Sigmoid colon (tissue), 4 donors: ENCODE data around the gene FOXRED2.

ENCODE experiments used
- POLR2A ChIP-seq, 2 donors: fragments of 450-650 bp; IDR thresholded peaks; one replicate each; pipeline ENCODE4 v1.6.1; 2016; ENCODE audit warnings: antibody characterized with exemption in 2 of 2, mild to moderate bottlenecking in 2 of 2, moderate library complexity in 2 of 2
- POLR2AphosphoS5 ChIP-seq, 4 donors: sonication (generic); formaldehyde crosslinking; IDR thresholded peaks; one replicate each; pipeline ENCODE4 v1.6.1; 2017; ENCODE audit warnings: antibody characterized with exemption in 4 of 4
- TF ChIP-seq, protein P1 (sequence below), 4 experiments: fragments of 450-650 bp in 3 of 4; fragments of 200-600 bp in 1 of 4; IDR thresholded peaks; one replicate each; pipeline ENCODE4 v1.5.1; 2016 to 2019; ENCODE audit warnings: antibody characterized with exemption in 4 of 4, mild to moderate bottlenecking in 3 of 4, moderate library complexity in 2 of 4

DNA sequence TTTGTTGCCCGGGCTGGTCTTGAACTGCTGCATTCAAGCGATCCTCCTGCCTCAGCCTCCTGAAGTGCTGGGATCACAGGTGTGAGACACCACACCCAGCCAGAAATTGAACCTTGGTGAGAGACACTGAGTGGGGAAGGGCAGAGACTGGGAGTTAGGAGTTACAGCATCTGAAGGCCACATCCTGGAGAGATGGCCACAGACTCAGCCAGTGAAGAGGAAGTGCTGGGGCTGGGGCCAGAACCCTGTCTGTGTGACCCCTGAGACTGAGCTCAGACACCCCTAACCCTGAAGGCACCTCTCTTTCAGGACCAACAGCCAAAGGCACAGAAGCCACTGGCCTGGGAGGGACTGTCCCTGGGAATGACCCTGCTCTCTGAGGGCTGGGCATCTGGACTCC, 59.2 kb downstream of the FOXRED2 start:
- TF ChIP-seq, protein P1, sequence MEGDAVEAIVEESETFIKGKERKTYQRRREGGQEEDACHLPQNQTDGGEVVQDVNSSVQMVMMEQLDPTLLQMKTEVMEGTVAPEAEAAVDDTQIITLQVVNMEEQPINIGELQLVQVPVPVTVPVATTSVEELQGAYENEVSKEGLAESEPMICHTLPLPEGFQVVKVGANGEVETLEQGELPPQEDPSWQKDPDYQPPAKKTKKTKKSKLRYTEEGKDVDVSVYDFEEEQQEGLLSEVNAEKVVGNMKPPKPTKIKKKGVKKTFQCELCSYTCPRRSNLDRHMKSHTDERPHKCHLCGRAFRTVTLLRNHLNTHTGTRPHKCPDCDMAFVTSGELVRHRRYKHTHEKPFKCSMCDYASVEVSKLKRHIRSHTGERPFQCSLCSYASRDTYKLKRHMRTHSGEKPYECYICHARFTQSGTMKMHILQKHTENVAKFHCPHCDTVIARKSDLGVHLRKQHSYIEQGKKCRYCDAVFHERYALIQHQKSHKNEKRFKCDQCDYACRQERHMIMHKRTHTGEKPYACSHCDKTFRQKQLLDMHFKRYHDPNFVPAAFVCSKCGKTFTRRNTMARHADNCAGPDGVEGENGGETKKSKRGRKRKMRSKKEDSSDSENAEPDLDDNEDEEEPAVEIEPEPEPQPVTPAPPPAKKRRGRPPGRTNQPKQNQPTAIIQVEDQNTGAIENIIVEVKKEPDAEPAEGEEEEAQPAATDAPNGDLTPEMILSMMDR (IDR thresholded peaks at IDR 0.05) = no peak
- TF ChIP-seq POLR2A (IDR thresholded peaks at IDR 0.05) (no peak), POLR2AphosphoS5 (IDR thresholded peaks at IDR 0.05) (no peak)
